Measurements from ENCODE around the gene DYNLRB2.

Gene DYNLRB2

DNA sequence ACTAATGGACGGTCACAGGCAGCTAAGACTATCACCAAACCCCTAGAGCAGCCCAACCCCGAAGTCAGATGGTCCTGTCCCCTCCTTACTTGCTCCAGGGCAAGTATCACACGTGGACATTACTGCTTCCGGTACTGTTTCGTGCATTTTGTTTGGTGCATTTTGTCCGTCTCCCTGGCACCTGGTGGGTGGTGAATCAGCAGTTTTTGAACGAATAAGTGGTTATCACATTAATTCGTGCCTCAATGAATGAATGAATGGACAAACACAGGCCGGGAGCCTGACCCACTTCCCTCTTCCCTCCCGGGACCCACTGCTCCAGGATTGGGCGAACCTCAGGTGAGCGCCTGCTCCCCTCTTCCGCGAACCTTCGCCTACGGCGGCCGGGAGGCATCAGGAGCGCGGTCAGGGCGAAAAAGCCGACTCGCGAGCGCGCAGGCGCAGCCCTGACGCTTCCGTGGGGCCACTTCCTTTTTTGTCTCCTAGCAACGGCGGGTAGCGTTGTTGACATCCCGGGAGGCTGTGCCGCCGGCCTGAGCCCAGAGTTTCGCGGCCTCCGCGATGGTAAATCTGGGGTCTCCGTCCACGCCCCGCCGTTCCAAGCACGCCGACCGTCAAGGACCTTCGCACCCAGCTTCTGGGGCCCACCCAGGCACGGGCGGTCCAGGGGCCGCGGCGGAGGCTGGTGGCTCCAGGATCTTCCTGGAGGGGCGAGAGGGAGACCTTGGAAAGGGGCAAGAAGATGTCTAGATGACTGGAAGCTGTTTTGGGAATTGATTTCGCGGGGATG, at the start of gene DYNLRB2:
Gene DYNLRB2 (plus strand): TSS at position 478 of the 790 bp plus-strand sequence. CDS start 84 bp downstream, at position 562.
- DNase-seq = peak; percentile 88 to 92

DNA sequence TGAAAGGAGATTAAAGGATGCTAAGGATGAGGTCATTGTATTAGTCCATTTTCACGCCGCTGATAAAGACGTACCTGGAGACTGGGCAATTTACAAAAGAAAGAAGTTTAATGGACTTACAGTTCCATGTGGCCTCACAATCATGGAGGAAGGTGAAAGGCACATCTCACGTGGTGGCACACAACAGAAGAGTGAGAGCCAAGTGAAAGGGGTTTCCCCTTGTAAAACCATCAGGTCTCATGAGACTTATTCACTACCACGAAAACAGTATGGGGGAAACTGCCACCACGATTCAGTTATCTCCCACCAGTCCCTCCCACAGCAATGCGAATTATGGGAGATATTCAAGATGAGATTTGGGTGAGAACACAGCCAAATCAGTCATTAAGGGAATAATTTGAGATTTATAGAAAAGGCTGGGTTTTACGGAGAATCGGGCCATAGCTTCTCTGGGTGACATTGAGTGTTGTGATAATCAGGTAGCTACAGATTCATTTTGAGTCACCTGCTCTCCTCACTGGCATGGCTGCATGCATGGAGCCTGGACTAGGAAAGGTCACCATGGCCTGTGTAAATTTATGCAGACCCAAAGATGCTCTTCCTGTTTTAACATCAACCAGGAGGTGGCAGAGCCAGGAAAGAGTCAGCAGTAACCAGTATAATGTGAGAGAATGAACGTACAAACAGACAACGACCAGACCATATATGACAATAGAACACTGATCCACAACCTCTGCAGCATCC, 40.5 kb upstream of the DYNLRB2 start:
- DNase-seq = no peak

DNA sequence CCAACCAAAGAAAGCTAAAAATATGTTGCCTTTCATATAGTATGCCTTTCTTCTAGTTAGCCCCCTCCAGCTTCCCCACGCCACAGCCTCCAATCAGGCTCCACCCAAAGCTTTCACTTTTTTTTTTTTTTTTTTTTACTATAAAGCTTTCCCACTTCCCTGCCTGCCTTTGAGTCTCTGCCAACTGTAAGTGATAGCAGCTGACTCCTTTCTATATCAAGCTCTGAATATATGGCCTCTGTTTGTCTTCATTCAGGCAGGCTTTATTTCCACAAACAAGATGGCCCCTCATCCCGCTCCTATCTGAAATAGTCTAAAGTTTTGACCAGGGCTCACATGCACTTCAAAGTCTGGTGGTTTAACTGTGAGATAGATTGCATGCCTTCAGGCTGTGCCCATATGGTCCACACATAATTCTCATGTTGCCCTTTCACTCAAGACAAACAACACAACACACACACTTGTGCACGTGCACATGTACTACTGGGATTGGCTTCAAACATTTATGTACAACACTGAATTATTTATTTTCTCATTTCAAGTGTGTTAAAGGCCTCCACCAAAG, 39.8 kb upstream of the DYNLRB2 start:
- DNase-seq = no peak

DNA sequence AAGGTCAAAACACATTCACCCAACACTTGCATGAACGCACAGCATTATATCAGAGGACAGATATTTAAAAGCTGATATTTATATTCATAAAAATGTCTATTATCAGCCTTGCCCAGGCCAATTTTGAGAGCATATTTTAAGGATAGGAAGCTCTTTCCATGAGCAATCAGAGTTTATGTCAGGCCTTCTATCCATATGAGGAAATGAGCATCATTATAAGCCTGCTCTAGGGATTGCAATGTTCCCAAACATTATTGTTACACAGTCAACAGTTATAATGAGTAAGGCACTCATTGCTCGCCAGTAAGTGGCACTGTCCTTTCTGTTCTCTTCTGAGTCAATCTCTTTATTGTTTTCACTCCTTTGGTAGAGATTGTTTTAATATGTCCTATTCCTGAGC, 37.7 kb upstream of the DYNLRB2 start:
- peak in 1 of 2 donors; percentile 1 for DNase-seq

DNA sequence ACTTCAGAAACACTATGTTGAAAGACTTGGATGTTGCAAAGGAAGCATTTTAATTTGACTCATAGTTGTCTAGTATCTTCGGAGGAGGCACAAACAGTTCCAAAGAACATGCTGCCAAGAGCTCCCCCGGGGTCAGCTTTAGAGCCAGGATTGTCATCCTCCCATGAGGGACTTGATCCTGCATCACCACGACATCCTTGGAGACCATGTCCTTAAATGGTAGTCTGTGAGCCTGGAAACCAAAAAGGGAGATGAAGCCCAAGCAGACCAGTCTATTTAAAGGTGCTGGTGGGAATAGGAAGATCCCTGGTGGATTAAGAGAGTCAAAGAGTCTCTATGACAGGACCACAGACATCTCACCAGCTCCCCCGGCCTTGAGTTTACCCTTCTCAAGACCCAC, 33.3 kb upstream of the DYNLRB2 start:
- no peak for DNase-seq

DNA sequence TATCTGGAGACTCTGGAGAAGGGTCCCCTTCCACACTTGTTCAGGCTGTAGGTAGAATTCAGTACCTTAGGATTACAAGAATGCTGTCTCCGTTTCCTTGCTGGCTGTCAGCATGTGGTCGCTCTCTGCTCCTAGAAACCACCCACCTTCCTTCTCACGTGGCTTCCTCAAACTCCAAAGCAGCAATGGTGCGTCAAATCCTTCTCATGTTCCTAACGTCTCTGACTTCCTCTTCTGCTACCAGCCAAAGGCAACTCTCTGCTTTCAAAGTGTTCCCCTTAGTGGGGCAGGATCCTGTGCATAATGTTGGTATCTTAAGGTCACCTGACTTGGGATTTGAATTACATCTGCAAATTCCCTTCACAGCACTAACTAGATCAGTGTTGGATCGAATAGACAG, 30.9 kb upstream of the DYNLRB2 start:
- no peak for DNase-seq

DNA sequence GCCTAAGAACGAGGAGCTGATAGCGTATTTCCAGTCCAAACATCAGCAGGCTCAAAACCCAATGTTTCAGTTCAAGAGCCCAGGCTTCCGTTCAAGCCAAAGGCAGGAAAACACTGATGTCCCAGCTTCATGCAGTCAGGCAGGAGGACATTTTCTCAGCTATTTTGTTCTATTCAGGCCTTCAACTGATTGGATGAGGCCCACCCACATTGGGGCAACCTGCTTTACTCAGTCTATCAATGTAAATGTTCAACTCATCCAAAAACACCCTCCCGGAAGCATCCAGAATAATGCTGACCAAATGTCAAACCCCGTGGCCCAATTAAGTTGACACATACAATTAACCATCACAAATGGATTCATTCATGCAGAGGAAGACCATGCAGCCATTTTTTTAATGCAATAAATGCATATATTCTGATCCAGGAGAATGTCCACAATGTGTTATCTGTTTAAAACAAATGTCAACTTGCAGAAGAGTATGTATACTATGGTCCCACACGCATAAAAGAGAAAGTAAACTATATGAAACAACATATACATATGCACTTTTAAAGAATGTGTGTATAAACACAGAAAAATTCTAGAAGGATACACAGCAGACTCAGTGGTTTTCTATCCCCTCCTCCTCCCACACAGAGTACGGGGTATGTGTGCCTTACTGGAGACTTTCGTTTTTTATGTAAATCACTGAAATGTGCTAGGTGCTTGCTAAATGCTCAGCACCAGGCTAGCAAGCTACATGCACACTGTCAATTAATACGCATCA, 28.8 kb upstream of the DYNLRB2 start:
- no peak for DNase-seq

DNA sequence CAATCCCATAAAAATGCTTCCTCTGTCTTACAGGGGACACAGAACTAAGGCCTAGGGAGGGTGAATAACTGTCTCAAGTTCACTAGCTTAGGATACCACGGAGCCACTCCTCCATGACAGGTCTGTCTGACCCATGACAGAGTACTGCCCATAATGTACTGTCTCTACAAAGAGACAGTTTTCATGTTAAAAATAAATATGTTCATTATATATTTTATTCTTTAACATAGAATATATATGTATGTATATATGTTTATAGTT, 28.3 kb upstream of the DYNLRB2 start:
- no peak for DNase-seq

DNA sequence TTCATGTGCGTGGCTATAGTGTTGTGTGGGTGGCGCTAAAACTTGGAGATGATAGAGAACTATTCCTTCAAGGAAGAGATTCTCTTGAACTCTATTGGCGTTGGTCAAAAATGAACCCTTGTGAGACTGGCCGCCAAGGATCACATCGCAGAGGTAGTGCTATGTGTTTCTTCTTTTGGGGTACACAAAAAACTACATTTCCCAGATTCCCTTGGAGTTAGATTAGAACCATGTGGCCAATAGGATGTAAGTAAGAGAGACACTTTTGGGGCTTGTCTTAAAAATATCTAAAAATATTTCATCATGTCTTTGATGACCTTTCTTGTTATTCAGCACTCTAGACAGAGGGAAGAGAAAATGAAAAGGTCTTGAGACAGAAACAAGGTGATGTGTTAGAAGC, 25.4 kb upstream of the DYNLRB2 start:
- no peak for DNase-seq

DNA sequence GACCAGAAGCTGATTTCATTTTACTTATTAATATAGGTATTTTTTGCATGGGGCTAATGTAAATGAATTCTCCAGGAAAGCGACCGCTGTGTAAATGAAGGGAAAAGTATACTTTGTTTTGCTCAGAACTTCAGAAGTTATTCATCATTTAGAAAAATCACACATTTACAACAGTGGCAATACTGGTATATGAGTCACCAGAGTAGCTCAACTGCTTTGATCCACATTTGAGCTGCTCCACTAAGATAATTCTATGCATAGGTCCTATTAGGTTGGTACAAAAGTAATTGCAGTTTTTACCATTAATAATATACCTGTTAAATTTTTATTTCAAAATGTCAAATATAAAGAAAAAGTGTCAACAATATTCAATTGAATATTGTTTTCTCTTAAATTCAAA, 22.9 kb upstream of the DYNLRB2 start:
- no peak for DNase-seq

DNA sequence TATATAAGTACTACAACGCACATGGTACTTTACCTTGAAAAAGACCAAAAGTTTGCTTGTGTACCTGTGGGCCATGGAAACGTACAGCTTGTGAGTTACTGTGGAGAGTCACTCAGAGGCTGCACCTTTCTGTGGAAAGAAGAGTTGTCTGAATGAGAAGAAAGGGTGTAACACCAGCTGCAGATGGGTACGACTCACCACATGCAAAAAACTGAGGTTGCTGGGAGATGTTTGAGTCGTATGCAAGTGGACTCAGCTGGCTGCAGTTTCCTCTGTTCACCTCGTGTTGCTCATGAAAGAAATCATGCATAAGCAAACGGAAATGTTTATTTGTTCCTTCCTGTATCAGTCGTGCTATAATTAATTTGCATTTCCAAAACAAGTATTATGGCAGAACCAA, 22.4 kb upstream of the DYNLRB2 start:
- no peak for DNase-seq

DNA sequence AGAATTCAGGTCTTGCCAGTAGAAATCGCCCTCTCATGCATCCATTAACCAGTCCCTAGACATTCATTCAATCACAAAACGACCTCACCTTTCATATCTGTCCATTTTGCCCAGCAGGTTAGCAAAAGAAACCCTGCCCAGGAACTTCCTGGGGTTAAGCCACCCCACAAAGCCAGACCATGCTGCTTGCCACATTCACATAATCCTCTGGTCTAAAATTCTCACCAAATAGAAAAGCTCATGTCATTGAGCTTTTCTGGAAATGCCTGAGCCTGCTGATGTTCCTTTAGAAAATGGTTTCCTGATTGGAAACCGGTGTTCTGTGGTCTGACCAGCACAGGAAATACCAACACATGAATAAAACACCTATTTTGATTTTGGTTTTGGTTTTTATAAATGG, 21.6 kb upstream of the DYNLRB2 start:
- no peak for DNase-seq

DNA sequence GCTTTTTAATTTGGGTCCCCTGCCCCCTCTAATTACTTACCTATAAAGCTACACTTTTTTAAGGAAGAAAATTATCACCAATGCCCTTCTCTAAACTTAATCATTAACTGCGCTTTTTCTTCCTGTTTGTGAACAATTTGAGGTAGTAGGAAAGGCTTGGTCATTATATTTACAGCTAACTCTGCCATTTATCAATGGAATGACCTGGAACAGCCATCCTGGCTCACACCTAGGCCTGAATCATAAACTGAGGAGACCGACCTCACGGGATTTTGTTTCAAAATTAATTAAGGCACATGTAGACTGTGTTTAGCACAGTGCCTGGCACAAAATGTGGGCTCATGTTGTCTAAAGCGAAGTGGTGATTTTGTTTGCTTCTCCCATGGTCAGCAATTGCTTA, 15.4 kb upstream of the DYNLRB2 start:
- DNase-seq = no peak

DNA sequence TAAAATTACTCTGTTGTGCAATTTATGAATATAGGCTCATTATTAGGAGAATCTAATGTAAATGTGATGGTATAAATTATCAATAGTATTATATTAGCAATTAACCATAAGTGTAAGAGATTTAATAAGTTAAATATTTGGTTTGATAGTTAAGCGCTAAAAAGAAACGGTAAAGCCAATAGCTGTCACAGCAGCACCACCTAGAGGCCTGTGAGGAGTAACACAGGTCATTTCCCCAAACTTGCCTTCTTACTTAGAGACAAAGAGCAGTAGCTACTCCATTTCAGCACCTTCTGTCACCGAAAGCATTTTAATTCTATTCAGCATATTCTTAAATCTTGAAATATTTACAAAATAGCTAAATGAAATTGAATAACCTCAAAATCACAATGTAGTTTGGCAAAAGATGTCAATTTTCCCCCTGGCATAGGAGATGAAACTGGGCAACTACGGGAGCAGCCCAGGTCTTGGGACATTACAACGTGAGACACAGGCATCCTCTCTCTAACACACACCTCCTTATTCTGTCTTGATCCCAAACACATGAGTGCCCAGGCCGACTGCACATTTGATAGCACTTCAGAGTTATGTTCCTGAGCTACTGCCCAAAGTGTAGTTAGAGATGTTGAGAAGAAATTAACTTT, 14.3 kb upstream of the DYNLRB2 start:
- DNase-seq = peak in 1 of 2 donors; percentile 52

DNA sequence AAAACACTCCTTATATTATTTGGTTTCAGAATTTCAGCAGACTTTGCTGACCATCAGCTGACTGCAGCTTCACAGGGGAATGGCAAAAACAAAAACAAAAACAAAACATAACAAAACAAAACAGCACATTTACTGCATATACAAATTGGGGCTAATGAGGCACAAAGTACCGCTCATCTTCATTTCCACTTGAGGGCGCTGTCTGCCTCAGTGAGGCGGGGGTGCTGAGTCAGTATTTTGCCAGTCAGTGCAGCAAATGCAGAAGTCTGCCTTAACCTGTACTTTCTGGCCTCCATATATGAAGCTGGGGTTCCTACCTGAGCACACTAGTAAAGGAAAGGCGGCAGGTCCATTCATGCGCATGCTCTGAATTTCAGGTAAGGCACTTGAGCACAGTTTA, 13.5 kb upstream of the DYNLRB2 start:
- no peak for DNase-seq

DNA sequence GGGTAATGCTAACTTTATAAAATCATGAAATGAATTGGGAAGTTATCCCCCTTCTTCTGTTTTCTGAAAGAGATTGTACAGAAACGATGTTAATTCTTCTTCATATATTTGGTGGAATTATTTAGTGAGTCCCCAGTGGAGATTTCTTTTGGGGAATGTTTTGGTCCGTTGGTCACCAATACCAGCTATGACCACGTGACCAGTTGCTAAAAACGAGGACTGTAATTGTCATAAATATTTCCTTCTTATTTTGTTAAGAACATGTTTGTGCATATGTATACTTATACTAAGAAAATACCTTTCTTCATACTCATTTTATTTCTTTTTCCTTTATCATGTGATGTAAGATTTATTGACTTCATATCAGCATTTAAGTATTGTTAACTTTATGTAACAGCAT, 10.3 kb upstream of the DYNLRB2 start:
- no peak for DNase-seq

DNA sequence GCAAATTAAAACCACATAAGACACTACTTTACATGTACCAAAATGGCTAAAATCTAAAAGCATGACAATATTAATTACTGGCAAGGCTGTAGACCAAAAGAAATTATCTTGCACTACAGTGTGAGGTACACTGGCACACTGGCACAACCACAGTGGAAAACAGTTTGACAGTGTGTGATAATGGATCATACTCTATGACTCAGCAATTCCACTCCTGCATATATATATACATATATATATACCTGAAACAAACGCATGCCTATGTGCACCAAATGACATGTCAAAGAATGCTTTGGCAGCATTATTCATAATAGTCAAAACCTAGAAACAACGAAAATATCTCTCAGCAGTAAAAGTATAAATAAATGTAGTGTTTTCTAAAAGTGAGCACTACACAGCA, 4.6 kb upstream of the DYNLRB2 start:
- DNase-seq = no peak

DNA sequence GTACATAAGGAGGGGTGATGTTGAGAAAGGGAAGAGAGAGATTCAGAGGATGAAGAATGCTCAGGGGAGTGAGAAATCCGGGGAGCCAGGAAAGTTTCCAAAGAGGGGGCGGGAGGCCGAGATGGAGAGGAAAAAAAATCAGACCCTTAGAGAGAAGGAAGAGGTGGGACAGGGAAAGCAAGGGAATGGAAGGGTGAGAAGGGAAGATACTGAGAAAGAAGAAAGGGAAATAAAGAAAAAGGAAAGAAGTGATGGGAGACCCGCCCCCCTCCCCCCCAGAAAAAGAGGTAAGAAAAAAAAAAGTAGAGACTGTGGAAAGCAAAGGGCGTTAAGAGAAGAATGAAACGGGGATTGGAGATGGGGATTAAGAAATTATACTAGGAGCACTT, 507 bp downstream of the DYNLRB2 start:
- DNase-seq = no peak

DNA sequence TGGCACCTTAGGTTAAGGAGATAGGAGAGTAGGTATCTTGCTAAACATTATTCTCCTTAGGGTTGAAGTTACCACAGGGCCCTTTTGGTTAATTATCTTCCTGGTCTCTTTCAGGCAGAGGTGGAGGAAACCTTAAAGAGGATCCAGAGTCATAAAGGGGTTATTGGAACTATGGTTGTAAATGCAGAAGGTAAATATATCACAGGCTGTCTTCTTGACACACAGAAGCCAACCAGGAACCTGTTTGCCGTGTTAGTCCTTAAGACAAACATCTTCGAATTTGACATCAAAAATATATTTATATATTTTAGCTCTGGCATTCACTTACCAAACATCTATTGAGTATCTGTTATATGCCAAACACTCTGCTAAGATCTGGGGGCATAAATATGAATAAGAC, 2.4 kb downstream of the DYNLRB2 start:
- no peak for DNase-seq

DNA sequence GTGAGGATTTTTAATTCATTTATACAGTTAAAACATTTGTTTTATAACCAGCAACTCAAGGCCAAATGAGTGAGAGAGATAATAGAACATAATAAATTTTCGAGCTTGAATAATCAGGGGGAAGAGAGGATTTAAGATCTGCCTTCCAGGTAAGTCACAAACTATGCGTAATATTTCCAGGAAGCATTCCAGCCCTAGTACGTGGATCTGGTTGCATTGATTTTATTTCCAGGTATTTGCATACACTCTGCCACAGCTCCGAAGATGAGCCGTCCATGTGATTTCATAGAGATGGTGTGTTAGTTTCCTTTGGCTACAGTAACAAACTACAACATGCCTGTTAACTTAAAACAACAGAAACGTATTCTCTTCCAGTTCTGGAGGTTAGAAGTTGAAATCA, 3.5 kb downstream of the DYNLRB2 start:
- DNase-seq = no peak

DNA sequence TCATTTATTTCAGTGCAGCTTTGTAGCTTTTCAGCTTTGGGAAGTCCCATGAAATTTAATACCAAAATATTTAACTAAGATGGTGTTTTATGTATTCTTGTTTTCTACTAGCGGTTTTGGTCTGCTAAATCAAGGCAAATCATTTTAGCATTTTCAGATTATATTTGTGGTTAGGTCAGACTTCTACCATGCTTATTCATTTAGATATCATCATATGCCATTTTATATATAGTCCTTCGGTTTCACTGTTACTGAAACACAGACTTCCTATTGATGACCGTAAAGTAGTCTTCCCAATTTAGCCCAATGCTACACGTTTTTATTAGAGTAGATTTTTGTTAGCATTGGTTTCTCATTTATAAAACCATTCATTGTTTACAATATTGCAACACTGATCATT, 5.5 kb downstream of the DYNLRB2 start:
- no peak for DNase-seq

DNA sequence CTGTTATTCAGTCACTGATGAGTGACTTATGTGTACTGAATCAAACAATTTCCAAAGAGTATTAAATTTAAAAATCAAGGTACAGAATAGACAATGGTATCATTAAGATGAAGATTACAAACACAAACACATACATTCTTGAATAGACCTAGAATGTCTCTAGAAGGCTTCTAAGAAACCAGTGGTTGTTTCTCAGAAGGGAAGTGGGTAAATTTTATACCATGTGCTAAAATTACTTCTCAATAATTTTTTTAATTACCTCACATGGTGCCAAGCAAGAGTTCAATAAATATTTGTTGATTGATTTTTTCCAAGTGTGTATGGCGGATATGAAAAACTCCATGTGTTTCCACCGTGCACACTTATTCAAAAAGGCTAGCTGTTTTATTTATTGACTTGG, 6.4 kb downstream of the DYNLRB2 start:
- no peak for DNase-seq

DNA sequence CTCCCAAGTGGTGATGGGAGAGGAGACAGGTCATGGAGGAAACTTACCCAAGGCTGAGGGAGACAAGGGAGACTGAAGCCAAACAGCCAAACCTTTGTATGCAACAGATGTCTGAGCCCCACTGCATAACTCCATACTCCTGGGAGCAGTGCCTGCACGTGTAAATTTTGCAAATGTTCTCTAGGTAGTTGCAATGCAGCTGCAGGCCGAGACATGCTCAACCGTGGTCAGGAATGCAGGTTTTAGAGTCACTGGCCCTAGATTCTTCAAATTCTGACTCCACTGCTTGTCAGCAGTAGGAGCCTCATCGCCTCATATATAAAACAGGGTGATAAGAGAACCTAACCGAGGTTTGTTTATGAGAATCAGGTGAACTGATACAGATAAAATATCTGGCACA, 11.5 kb downstream of the DYNLRB2 start:
- DNase-seq = no peak
